HCT116 (cell line): ENCODE measurements around the gene KCMF1. TPM values are rescaled to one million over a fixed set of nuclear protein-coding genes. Genes with fewer than 3 reads are reported as not detected.

Experiments
- ATAC-seq: fragments of 200-7000 bp; cut with Tn5 transposase; 2 replicates; pipeline ENCODE4 v1.9.1; 2020; ENCODE audit warnings: mild to moderate bottlenecking, moderate library complexity
- BruUV-seq: library from RNA; stranded (reverse); fragments of 400-500 nt; replicated peaks from 2 replicates; lab custom pipeline; 2021; lab: Mats Ljungman, UMichigan
- CTCF ChIA-PET: fragments of 300-600 bp; sonication (Branson Sonifier 250); formaldehyde crosslinking; loops from one replicate; lab custom pipeline; 2021; ENCODE audit warnings: antibody characterized with exemption; lab: Charles Lee
- POLR2A ChIA-PET: fragments of 300-600, 350-600 bp; sonication (Branson Sonifier 250); formaldehyde crosslinking; loops from one replicate; lab custom pipeline; 2021; ENCODE audit warnings: antibody characterized with exemption; lab: Charles Lee
- RAD21 ChIA-PET, 2 experiments: fragments of 300-600 bp; sonication (Branson Sonifier 250); formaldehyde crosslinking; loops; one replicate each; lab custom pipeline; 2023; ENCODE audit warnings: low total read pairs in 2 of 2; ENCODE audit not compliant: uncharacterized antibody in 2 of 2, unreplicated experiment in 2 of 2, low non-redundant PET in 1 of 2; lab: Charles Lee
- DNase-seq: peaks from one replicate; pipeline ENCODE4 v3.0.0-alpha.2; 2010; ENCODE audit warnings: low read depth, low spot score
- H2AFZ ChIP-seq: fragments of 200-600 bp; shearing (Covaris generic), sonication (generic); 2 replicates; pipeline ENCODE4 v1.6.1; 2017; ENCODE audit warnings: low read depth, mixed run types, mixed read lengths, antibody characterized with exemption, low read length; ENCODE audit not compliant: poor library complexity, severe bottlenecking
- H3K27ac ChIP-seq: 2 replicates; pipeline ENCODE4 v1.5.1; 2012; ENCODE audit warnings: low read depth, low read length
- H3K27me3 ChIP-seq: fragments of 200-600 bp; sonication (generic); 2 replicates; pipeline ENCODE4 v1.6.1; 2016; ENCODE audit warnings: mixed run types, low read length, mixed read lengths; ENCODE audit not compliant: insufficient read depth
- H3K36me3 ChIP-seq, 2 experiments: fragments of 200-500 bp in 1 of 2; fragments of 200-600 bp in 1 of 2; sonication (Bioruptor generic) in 1 of 2; sonication (generic) in 1 of 2; 2 replicates each; pipeline versions ENCODE4 v1.5.1 to v1.6.1; 2014 to 2016; ENCODE audit warnings: low read length in 2 of 2, inconsistent platforms in 1 of 2, mixed read lengths in 1 of 2, mixed run types in 1 of 2; ENCODE audit not compliant: insufficient read depth in 2 of 2, control insufficient read depth in 1 of 2
- H3K4me1 ChIP-seq, 2 experiments: fragments of 200-600 bp in 1 of 2; sonication (generic) in 1 of 2; 2 replicates each; pipeline versions ENCODE4 v1.5.1 to v1.6.1; 2012 to 2017; ENCODE audit warnings: low read length in 2 of 2, inconsistent platforms in 1 of 2, mild to moderate bottlenecking in 1 of 2, mixed read lengths in 1 of 2, mixed run types in 1 of 2, moderate library complexity in 1 of 2; ENCODE audit not compliant: insufficient read depth in 2 of 2, control insufficient read depth in 1 of 2
- H3K4me2 ChIP-seq: fragments of 200-600 bp; sonication (generic); 2 replicates; pipeline ENCODE4 v1.6.1; 2017; ENCODE audit warnings: mixed run types, low read length, mixed read lengths
- H3K4me3 ChIP-seq, 2 experiments: fragments of 200-600 bp in 1 of 2; sonication (generic) in 1 of 2; replicated peaks in 1 of 2; 2 replicates each; pipeline ENCODE4 v1.5.1; 2011 to 2016; ENCODE audit warnings: low read length in 2 of 2, control low read depth in 1 of 2, low read depth in 1 of 2, mild to moderate bottlenecking in 1 of 2, mixed read lengths in 1 of 2, mixed run types in 1 of 2
- H3K79me2 ChIP-seq: fragments of 200-600 bp; sonication (generic); 2 replicates; pipeline ENCODE4 v1.6.1; 2017; ENCODE audit warnings: mild to moderate bottlenecking, mixed run types, low read length, moderate library complexity, mixed read lengths; ENCODE audit not compliant: insufficient read depth
- H3K9ac ChIP-seq: fragments of 200-600 bp; sonication (generic); 2 replicates; pipeline ENCODE4 v1.6.1; 2016; ENCODE audit warnings: low read length, mixed read lengths
- H3K9me2 ChIP-seq: fragments of 200-600 bp; sonication (generic), shearing (Covaris generic); 2 replicates; pipeline ENCODE4 v1.6.1; 2017; ENCODE audit warnings: mixed run types, mild to moderate bottlenecking, moderate library complexity; ENCODE audit not compliant: insufficient read depth
- H3K9me3 ChIP-seq, 2 experiments: fragments of 200-500 bp in 1 of 2; fragments of 200-600 bp in 1 of 2; sonication (Bioruptor generic) in 1 of 2; sonication (generic) in 1 of 2; 2 replicates each; pipeline ENCODE4 v1.6.1; 2014 to 2017; ENCODE audit warnings: low read length in 2 of 2, mixed read lengths in 2 of 2, inconsistent platforms in 1 of 2, low read depth in 1 of 2, mild to moderate bottlenecking in 1 of 2, mixed run types in 1 of 2, moderate library complexity in 1 of 2; ENCODE audit not compliant: control insufficient read depth in 1 of 2, insufficient read depth in 1 of 2
- H4K20me1 ChIP-seq: fragments of 200-600 bp; sonication (generic), shearing (Covaris generic); 2 replicates; pipeline ENCODE4 v1.6.1; 2017; ENCODE audit warnings: mixed run types, mild to moderate bottlenecking, moderate library complexity; ENCODE audit not compliant: insufficient read depth
- CEBPB ChIP-seq: IDR thresholded peaks from 2 replicates; pipeline ENCODE4 v1.6.1; 2012; ENCODE audit warnings: low read depth
- CTCF ChIP-seq, 3 experiments: fragments of 200-600 bp in 1 of 3; sonication (generic) in 1 of 3; IDR thresholded peaks in 2 of 3; conservative IDR thresholded peaks in 1 of 3; 2 replicates each; pipeline ENCODE4 v1.5.1; 2012 to 2017; ENCODE audit warnings: low read depth in 2 of 3, low read length in 2 of 3, antibody characterized with exemption in 1 of 3, borderline replicate concordance in 1 of 3, control low read depth in 1 of 3, mild to moderate bottlenecking in 1 of 3, mixed read lengths in 1 of 3, mixed run types in 1 of 3, moderate library complexity in 1 of 3; ENCODE audit not compliant: insufficient read depth in 1 of 3
- EGR1 ChIP-seq: IDR thresholded peaks from 2 replicates; pipeline ENCODE4 v1.6.1; 2012; ENCODE audit warnings: low read depth
- ELF1 ChIP-seq: IDR thresholded peaks from 2 replicates; pipeline ENCODE4 v1.6.1; 2012; ENCODE audit warnings: low read depth, borderline replicate concordance
- EZH2 ChIP-seq: fragments of 200-600 bp; sonication (generic); IDR thresholded peaks from 2 replicates; pipeline ENCODE4 v1.6.1; 2017; ENCODE audit warnings: antibody characterized with exemption, mixed run types
- EZH2phosphoT487 ChIP-seq: fragments of 200-600 bp; IDR thresholded peaks from 2 replicates; pipeline ENCODE4 v1.6.1; 2018; ENCODE audit warnings: antibody characterized with exemption, borderline replicate concordance
- FOSL1 ChIP-seq: IDR thresholded peaks from 2 replicates; pipeline ENCODE4 v1.6.1; 2012; ENCODE audit warnings: low read depth
- JUND ChIP-seq: IDR thresholded peaks from 2 replicates; pipeline ENCODE4 v1.6.1; 2012
- MAX ChIP-seq: IDR thresholded peaks from 2 replicates; pipeline ENCODE4 v1.6.1; 2012
- POLR2A ChIP-seq: IDR thresholded peaks from 2 replicates; pipeline ENCODE4 v1.7.0; 2011; ENCODE audit warnings: borderline replicate concordance; ENCODE audit not compliant: insufficient read depth, insufficient read length; ENCODE audit errors: extremely low read depth
- POLR2AphosphoS5 ChIP-seq: IDR thresholded peaks from 2 replicates; pipeline ENCODE4 v1.6.1; 2011; ENCODE audit warnings: mild to moderate bottlenecking, low read depth, low read length, moderate library complexity
- RAD21 ChIP-seq: IDR thresholded peaks from 2 replicates; pipeline ENCODE4 v1.6.1; 2012; ENCODE audit warnings: low read depth, mild to moderate bottlenecking
- REST ChIP-seq: IDR thresholded peaks from 2 replicates; pipeline ENCODE4 v1.6.1; 2012; ENCODE audit warnings: low read depth
- SIN3A ChIP-seq: IDR thresholded peaks from 2 replicates; pipeline ENCODE4 v1.6.1; 2012; ENCODE audit warnings: low read depth
- SP1 ChIP-seq: IDR thresholded peaks from 2 replicates; pipeline ENCODE4 v1.6.1; 2012; ENCODE audit warnings: low read depth
- SRF ChIP-seq: IDR thresholded peaks from 2 replicates; pipeline ENCODE4 v1.6.1; 2012; ENCODE audit warnings: low read depth
- TCF7L2 ChIP-seq: IDR thresholded peaks from 2 replicates; pipeline ENCODE4 v1.7.0; 2011; ENCODE audit warnings: borderline replicate concordance, inconsistent platforms; ENCODE audit not compliant: insufficient read depth, insufficient read length; ENCODE audit errors: extremely low read depth
- YY1 ChIP-seq: IDR thresholded peaks from 2 replicates; pipeline ENCODE4 v1.6.1; 2011; ENCODE audit warnings: low read length, low read depth, moderate library complexity, mild to moderate bottlenecking; ENCODE audit not compliant: insufficient replicate concordance; ENCODE audit errors: extremely low read depth
- ZBTB33 ChIP-seq: IDR thresholded peaks from 2 replicates; pipeline ENCODE4 v1.6.1; 2011; ENCODE audit warnings: mild to moderate bottlenecking, low read length, moderate library complexity; ENCODE audit not compliant: insufficient replicate concordance; ENCODE audit errors: extremely low read depth
- ZNF274 ChIP-seq: fragments of 200-500 bp; sonication (Bioruptor generic); IDR thresholded peaks from 2 replicates; pipeline ENCODE4 v1.6.1; 2014; ENCODE audit warnings: mild to moderate bottlenecking, low read depth, low read length, inconsistent platforms
- intact Hi-C: fragments of 100-400 bp; cut with micrococcal nuclease; formaldehyde crosslinking; loops from 2 replicates; pipeline ENCODE4 v1.10.0; 2022
- total RNA-seq: library from RNA; stranded (reverse); gene quantifications from one replicate; pipeline ENCODE4 v1.2.1, GENCODE V29; 2021; ENCODE audit not compliant: unreplicated experiment

Gene KCMF1
- total RNA-seq, 1 experiment from 2014 or later = 119 TPM

GRCh38 chr2:84966731-84967130 is 4.2 kb upstream of the KCMF1 start:
- Histone ChIP-seq H4K20me1 (no peaks in the 10 kb centered on the region), H3K79me2 (peaks cover 42% of the 10 kb centered on the region), H3K27ac (no peak overlapping the region), H3K9me2 (no peaks in the 10 kb centered on the region), H3K9ac (no peak overlapping the region), H3K27me3 (no peaks in the 10 kb centered on the region), H3K4me3 (no peak overlapping the region), H3K4me1 (peaks cover 9 to 54% of the 10 kb centered on the region in 2 experiments), H3K4me2 (no peak overlapping the region), H2AFZ (no peak overlapping the region), H3K36me3 (no peaks in the 10 kb centered on the region), H3K9me3 (no peaks in the 10 kb centered on the region)
- ATAC-seq = no peak
- BruUV-seq = no TSS peak
- ChIA-PET POLR2A (no interaction called here), RAD21 (no interaction called here), CTCF (interaction anchor here (1.4 kb wide), 1 partner anchor 41 kb away, joined by 5 read pairs; no protein-coding TSS in a partner anchor)
- TF ChIP-seq SIN3A (no peak), MAX (no peak), RAD21 (no peak), CEBPB (no peak), POLR2A (no peak), FOSL1 (no peak), EGR1 (no peak), SP1 (no peak), TCF7L2 (no peak), REST (no peak), ZNF274 (no peak), ELF1 (no peak), SRF (no peak), CTCF (IDR thresholded peaks at IDR 0.05 in 2 of 3, conservative IDR thresholded peaks at IDR 0.05 in 1 of 3; ENCODE audit: borderline replicate concordance in 1 of 3, insufficient read depth in 1 of 3, low read depth in 2 of 3, low read length in 2 of 3) (no peak), EZH2 (no peak), ZBTB33 (no peak), POLR2AphosphoS5 (no peak), EZH2phosphoT487 (no peak), JUND (no peak), YY1 (no peak)
- intact Hi-C loops = no loop called here
- no peak for DNase-seq
